Measurements from ENCODE around the gene CFAP58. TPM values are rescaled to one million over a fixed set of nuclear protein-coding genes. Genes with fewer than 3 reads are reported as not detected.

CFAP58 gene
- total RNA-seq, 1 donor from 2014 or later, result 1.1 TPM

DNA sequence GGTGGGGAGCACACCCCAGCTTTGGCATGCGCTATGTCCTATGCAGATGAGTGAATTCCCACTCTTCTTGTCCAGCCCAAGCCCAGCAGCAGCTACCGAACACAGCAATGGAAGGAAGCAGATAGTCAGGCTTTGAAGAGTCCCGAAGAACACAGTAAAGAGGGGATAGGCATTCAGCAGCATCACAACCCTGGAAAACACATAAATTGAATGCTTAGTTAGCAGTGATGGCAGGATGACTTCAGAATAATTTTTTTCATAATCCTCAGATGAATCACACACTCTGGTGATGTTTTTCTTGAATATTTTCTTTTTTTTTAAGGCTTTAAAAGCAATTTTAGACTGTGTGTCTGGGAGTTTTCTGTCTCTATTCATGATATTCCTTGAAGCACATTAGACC lies 95.8 kb downstream of the CFAP58 start:
- Histone ChIP-seq H3K27ac (no peak overlapping the region), H3K9me3 (no peaks in the 10 kb centered on the region), H3K36me3 (no peaks in the 10 kb centered on the region), H3K4me1 (no peaks in the 10 kb centered on the region), H3K4me3 (no peak overlapping the region), H3K27me3 (ENCODE audit: low read depth) (no peaks in the 10 kb centered on the region)
- DNase-seq (no peak), ATAC-seq (no peak)
- intact Hi-C loops (cut with DNase I), result no loop called here
- TF ChIP-seq, protein P1, sequence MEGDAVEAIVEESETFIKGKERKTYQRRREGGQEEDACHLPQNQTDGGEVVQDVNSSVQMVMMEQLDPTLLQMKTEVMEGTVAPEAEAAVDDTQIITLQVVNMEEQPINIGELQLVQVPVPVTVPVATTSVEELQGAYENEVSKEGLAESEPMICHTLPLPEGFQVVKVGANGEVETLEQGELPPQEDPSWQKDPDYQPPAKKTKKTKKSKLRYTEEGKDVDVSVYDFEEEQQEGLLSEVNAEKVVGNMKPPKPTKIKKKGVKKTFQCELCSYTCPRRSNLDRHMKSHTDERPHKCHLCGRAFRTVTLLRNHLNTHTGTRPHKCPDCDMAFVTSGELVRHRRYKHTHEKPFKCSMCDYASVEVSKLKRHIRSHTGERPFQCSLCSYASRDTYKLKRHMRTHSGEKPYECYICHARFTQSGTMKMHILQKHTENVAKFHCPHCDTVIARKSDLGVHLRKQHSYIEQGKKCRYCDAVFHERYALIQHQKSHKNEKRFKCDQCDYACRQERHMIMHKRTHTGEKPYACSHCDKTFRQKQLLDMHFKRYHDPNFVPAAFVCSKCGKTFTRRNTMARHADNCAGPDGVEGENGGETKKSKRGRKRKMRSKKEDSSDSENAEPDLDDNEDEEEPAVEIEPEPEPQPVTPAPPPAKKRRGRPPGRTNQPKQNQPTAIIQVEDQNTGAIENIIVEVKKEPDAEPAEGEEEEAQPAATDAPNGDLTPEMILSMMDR (IDR thresholded peaks at IDR 0.05), result no peak

DNA sequence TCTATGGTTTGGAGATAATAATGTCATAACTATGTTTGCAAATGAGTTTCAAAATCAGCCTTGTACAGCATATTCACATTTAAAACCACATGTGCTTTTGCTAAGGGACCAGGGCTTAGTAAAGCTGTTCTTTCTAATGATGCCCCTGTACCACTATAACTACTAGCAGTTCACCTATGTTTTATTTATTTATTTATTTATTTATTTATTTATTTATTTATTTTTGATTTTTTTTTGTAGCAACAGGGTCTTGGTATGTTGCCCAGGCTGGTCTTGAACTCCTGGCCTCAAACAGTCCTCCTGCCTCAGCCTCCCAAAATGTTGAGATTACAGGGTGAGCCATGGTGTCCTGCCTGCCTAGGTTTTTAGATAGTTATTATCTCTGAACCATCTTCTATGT lies 96.9 kb downstream of the CFAP58 start:
- no peak for ATAC-seq
- Histone ChIP-seq H3K4me3 (no peak overlapping the region), H3K27me3 (ENCODE audit: low read depth) (no peaks in the 10 kb centered on the region), H3K27ac (no peak overlapping the region), H3K36me3 (no peaks in the 10 kb centered on the region), H3K9me3 (no peaks in the 10 kb centered on the region), H3K4me1 (no peaks in the 10 kb centered on the region)
- DNase-seq, result no peak
- intact Hi-C loops (cut with DNase I), result no loop called here
- TF ChIP-seq, protein P1 (IDR thresholded peaks at IDR 0.05), result no peak

DNA sequence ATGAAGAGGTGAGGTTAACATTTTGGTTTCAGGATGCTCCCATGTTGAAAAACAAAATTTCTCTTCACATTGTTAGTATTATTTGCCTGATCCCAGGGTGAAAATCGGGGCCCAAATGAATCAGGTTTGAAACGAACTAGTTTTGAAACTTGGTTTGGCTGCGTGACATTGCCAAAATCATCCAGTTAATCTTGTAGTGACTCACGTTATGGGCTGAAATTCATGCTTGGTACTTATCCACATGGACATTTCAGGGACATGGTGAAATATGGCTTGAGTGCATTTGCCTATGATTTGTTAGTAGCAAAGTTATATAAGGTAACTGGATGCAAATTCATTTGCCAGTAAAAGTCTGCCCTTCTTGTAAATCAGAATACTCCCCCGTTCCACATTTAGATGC lies 97.3 kb downstream of the CFAP58 start:
- Histone ChIP-seq H3K4me1 (no peaks in the 10 kb centered on the region), H3K36me3 (no peaks in the 10 kb centered on the region), H3K9me3 (no peaks in the 10 kb centered on the region), H3K27me3 (ENCODE audit: low read depth) (no peaks in the 10 kb centered on the region), H3K4me3 (no peak overlapping the region), H3K27ac (no peak overlapping the region)
- DNase-seq (no peak), ATAC-seq (no peak)
- TF ChIP-seq, protein P1 (IDR thresholded peaks at IDR 0.05), result no peak
- intact Hi-C loops (cut with DNase I), result no loop called here

DNA sequence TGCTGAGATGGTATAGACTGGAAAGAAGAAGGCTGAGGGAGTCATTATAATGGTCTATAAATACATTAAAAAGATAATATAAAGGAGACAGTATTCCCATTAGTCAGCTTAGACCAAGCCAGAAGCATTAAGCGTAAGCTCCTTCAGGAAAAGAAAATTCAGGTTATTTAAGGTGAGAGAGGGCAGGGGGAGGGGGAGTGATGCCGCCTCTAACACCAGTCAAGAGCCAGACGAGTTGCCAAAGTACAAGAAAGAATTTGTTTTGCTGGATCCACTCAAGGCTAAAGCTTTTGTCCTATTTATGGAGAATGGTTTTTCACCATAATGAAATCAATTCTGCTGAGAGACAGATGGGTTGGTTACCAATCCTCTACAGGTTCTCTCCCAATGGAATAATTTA lies 99.3 kb downstream of the CFAP58 start:
- Histone ChIP-seq H3K36me3 (no peaks in the 10 kb centered on the region), H3K27ac (no peak overlapping the region), H3K27me3 (ENCODE audit: low read depth) (no peaks in the 10 kb centered on the region), H3K9me3 (no peaks in the 10 kb centered on the region), H3K4me1 (no peaks in the 10 kb centered on the region), H3K4me3 (no peak overlapping the region)
- no peak for ATAC-seq
- TF ChIP-seq, protein P1 (IDR thresholded peaks at IDR 0.05), result no peak
- intact Hi-C loops (cut with DNase I), result no loop called here
- no peak for DNase-seq

DNA sequence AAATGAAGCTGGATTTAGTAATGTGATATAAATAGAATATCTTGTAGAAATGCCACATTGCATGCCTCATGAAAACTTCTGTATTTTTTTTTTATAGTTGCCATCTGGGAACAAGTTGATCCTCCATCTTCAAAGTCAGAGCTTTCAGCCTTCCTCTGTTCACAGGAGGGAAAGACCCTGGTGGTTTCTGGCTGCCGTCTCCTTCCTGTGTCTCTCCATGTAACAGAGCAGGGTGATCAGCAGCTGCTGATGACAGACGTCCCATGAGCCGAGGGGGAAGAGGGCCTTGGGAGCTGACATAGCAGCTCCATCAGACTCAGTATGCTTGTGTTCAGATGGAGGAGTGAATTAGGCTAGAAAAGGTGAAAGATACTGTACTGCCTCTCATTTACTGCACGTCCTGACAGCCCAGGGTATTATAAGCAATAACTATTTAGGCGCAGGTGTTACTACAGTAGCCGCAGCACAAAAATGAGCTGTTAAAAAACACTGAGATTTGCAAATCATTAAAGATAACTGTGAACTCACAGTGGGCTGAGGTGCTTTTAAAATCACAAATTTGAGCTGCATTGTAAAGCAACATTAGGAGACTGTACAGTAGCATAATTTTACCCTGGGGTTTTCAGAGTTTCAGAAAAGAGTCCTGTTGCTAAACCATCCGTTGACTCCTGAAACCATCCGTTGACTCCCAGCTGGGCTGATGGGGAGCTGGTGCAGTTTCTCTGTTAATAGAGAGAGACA lies 103.3 kb downstream of the CFAP58 start:
- intact Hi-C loops (cut with DNase I), result no loop called here
- no peaks in the 10 kb centered on the region for H3K4me1 ChIP-seq

More for the DNA sequence above, 103.3 kb downstream of the CFAP58 start:
- Histone ChIP-seq H3K4me3 (no peak overlapping the region), H3K36me3 (no peaks in the 10 kb centered on the region), H3K9me3 (no peaks in the 10 kb centered on the region), H3K27me3 (ENCODE audit: low read depth) (no peaks in the 10 kb centered on the region), H3K27ac (no peak overlapping the region)
- TF ChIP-seq, protein P1 (IDR thresholded peaks at IDR 0.05), result no peak
- ATAC-seq (no peak), DNase-seq (no peak)

Measured in lower lobe of right lung (tissue), 2 donors.